ENCODE results near the gene NDFIP1.

The NDFIP1 gene

GRCh38 chr5:142192286-142193113 is 83.9 kb downstream of the NDFIP1 start:
- no peak for DNase-seq

- no peak for DNase-seq
Measured at GRCh38 chr5:142193114-142193428, 84.5 kb downstream of the NDFIP1 start.

GRCh38 chr5:142197098-142197497 is 88.5 kb downstream of the NDFIP1 start:
- DNase-seq, result no peak

- DNase-seq, result no peak
Measured at GRCh38 chr5:142197781-142198180, 89.2 kb downstream of the NDFIP1 start.

- DNase-seq, result no peak
Measured at GRCh38 chr5:142199388-142199787, 90.8 kb downstream of the NDFIP1 start.

- no peak for DNase-seq
Measured at GRCh38 chr5:142200387-142200786, 91.8 kb downstream of the NDFIP1 start.

GRCh38 chr5:142201471-142201887 is 92.9 kb downstream of the NDFIP1 start:
- DNase-seq, result no peak

- no peak for DNase-seq
Measured at GRCh38 chr5:142202282-142202681, 93.7 kb downstream of the NDFIP1 start.
